NCI-H510A treated with DMSO at 0.1 percent for 48 hours (cell line): ENCODE data around the gene VEZT.
A peak's percentile ranks its signal among the peaks of the same experiment; 100 is the strongest.
"Not testable (repeated sequence)": the region's sequence is repeated elsewhere in the genome, so short reads cannot be mapped to it uniquely, and the experiment has no call there.

Experiments
- DNase-seq: peaks from one replicate; lab custom pipeline; 2025; lab: John Stamatoyannopoulos, UW

The VEZT gene

DNA sequence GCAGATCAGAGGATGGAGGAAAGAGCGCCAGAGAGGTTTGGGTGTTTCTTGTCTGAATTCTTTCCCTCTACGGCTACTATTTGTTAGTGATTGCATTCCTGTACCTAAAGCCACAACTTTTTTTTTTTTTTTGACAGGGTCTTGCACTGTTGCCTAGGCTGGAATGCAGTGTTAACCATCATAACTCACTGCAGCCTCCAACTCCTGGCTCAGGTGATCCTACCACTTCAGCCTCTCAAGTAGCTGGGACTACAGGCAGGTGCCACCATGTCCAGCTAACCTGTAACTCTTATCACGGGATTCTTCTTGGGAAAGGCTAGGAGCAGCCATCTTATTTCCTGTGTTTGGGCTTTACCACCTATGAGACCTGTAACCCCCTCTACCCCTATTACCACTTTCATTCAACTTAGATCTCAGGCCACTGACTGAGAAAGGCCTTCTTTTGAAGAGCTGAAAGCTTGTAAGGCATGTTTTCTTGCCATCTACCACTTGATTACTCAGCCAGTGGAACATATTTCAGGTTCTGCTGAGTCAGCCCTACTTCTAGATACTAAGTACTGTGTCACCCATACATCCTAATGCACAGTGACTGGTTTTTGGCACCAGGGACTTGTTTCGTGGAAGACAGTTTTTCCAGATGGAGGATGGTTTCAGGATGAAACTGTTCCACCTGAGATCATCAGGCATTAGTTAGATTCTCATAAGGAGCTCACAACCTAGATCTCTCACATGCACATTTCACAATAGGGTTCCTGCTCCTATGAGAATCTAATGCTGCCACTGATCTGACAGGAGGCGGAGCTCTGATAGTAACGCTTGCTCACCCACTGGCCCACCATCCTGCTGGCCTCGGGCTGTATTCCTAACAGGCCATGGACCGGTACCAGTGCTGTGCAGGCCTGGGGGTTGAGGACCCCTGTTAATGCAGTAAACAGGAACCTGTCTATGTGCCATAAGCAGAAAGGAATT, 6.9 kb downstream of the VEZT start:
- peak; percentile 49 for DNase-seq

DNA sequence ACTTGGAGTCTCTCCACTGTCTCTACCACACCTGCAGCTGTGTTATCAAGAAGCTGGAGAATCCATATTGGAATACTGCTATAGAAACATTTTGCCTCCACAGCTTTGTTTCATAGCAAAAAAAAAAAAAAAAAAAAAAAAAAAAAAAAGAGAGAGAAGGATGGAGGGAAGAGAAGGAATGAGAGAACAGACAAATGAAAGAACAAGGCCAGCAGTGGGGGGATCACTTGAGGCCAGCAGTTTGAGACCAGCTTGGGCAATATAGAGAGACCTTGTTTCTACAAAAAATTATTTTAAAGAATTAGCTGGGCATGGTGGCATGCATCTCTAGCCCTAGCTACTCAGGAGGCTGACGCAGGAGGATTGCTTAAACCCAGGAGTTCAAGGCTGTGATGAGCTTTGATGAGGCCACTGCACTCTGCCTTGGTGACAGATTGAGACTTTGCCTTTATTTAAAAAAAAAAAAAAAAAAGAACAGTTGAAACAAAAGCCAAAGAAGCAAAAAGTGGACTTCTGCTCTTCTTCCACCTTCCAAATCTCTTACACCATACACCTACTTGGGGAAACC, 8.1 kb downstream of the VEZT start:
- DNase-seq, result no peak

DNA sequence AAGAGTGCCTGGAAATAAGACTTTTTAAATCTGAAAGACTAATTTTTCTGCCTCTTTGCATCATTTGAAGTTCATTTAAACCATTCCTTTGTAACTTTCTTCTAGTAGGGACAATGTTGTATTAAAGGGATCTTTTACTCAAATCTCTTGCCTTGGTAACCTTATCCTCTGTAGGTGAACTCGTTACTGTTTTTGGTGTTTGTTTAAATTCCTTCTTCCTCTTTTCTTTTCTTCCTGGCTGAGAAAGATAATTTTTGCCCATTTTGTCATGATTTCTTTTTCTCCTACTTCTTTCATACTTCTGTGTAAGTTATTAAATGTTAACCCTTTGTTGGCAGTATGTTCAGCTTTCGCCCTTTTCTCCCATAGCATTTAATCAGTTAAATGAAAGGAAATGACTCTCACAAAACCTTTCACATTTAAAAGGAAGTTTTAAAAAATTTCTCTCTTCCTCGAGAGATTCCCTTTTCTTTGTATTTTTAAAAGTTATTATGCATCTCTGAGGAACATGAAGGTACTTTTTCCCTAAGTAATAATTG, 10.3 kb downstream of the VEZT start:
- no peak for DNase-seq

DNA sequence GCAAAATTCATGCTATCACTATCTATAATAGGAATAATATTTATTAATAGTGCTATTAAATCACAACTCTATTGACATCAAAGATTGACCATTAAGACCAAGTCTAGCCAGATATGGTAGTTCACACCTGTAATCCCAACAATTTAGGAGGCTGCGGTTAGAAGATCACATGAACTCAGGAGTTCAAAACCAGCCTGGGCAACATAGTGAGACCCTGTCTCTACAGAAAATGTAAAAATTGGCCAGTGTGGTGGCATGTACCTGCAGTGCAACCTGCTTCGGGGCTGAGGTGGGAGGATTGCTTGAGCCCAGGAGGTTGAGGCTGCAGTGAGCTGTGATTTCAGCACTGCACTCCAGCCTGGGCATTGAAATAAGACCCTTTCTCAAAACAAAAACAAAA, 11.0 kb downstream of the VEZT start:
- DNase-seq, result no peak

DNA sequence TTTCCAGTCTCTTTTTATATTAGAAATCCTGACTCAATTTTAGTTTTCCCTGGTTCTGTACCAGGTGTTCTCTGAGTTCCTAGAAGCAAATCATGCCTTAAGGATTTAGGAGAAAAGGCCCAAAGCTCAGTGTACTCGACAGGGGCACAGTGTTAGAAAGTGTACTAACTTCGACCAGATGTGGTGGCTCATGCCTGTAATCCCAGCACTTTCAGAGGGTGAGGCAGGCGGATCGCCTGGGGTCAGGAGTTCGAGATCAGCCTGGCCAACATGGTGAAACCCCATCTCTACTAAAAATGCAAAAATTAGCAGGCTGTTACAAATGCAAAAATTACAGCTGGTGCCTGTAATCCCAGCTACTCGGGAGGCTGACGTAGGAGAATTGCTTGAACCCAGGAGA, 12.0 kb downstream of the VEZT start:
- DNase-seq, result no peak

DNA sequence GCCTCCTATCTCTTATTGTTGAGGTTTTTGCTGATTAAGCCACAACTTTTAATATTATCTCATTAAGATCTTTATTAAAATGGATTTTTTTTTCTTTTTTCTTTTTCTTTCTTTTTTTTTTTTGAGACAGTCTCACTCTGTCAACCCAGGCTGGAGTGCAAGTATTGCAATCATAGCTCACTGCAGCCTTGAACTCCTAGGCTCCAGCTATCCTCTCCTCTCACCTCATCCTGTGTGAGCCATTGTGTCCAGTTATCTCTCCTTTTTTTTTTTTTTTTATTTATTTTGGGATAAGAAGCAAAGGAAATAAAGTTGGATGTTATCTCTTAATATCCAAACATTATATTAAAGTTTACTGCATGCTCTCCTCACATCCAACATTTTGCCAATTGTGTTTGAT, 12.7 kb downstream of the VEZT start:
- DNase-seq, result no peak

DNA sequence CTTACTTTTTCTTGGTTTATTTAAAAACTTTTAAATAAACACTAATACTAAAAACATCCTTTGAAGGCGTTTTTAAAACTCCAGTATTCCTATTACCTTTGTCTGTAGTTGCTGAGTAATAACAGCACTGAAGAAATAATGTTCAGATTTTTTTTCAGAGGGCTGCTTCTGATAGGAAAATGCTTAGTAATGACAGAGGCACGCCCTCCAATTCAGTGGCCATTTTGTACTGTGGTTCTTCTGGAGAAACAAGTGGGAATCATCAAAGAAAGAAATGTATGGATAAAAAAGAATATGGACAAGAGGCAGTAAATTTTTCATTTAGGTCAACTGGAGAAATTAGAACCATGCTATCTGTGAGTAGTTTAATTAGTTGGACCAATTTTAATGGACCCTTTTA, 13.6 kb downstream of the VEZT start:
- DNase-seq, result no peak

DNA sequence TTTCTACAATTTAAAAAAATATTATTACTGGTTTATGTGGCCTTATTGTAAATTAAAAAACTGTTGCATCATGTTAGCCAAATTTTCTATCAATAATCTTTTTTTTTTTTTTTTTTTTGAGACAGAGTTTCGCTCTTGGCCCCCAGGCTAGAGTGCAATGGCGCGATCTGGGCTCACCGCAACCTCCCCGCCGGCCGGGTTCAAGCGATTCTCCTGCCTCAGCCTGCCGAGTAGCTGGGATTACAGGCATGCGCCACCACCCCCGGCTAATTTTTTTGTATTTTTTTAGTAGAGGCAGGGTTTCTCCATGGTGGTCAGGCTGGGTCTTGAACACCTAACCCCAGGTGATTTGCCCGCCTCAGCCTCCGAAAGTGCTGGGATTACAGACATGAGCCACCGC, 16.6 kb downstream of the VEZT start:
- not testable (repeated sequence) for DNase-seq

DNA sequence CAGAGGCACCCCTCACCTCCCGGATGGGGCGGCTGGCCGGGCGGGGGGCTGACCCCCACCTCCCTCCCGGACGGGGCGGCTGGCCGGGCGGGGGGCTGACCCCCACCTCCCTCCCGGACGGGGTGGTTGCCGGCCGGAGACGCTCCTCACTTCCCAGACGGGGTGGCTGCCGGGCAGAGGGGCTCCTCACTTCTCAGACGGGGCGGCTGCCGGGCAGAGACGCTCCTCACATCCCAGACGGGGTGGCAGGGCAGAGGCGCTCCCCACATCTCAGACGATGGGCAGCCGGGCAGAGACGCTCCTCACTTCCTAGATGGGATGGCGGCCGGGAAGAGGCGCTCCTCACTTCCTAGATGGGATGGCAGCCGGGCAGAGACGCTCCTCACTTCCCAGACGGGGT, 18.0 kb downstream of the VEZT start:
- DNase-seq, result not testable (repeated sequence)

DNA sequence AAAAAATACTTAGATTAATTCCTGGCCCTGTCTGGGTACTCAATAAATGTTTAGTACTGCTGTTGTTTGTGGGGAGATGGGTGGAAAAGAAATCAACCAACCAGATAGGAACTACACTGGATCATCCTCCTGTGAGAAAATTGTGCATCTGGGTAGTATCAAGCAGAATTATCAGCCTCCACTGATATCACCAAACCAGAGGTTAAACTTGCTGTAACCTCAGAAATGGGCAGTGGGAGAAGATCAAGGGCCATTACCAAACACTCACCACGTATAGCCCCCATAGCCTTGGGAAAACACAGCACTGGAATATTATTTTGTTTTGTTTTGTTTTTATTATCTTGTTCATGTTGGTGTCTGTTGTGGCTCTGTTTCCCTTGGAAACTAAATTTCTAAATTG, 19.7 kb downstream of the VEZT start:
- DNase-seq, result no peak

DNA sequence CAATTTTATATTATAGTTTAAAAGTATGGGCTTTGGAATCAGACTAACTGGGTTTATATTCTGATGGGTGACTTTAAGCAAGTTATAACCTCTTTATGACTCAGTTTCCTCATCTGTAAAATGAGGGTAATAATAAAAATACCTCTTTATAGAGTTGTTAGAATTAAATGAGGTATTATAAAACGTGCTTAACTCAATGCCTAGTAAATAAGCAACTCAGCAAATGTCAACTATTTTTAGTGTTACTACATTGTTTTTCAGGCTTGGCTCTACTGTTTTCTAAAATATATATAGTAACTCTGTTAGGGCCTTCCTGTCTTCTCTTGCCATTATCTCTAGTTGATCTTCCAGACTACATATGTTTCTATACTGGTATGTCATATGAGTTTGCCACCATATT, 20.5 kb downstream of the VEZT start:
- DNase-seq, result no peak

DNA sequence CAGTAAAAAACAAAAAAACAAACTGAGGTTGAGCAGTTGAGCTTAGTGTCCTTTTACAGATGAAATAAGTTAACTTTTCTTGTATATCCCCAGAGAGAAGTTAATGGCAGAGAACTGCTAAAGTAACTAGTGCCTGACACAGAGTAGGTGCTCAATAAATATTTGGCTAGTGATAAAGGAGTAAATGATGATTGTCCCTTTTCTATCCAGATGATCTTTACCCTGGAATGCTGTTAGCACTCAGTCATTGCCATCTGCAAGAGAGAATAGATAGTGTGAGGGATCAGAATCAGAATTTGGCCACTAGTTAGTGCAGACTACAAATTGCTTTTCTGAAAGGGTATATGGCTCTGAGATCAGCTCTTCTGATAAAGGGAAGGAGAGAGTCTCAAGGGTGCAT, 21.6 kb downstream of the VEZT start:
- DNase-seq, result no peak

DNA sequence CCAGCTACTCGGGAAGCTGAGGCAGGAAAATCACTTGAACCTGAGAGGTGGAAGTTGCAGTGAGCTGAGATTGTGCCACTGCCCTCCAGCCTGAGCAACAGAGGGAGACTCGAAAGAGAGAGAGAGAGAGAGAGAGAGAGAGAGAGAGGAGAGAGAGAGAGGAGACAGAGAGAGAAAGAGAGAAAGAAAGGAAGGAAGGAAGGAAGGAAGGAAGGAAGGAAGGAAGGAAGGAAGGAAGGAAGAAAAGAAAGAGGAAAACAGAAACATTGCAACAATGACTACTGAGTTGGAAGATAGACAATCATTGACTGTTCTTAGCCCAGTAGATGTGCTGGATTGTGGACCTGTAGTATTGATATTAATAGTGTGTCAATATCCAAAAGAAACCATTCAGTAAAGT, 22.2 kb downstream of the VEZT start:
- not testable (repeated sequence) for DNase-seq

DNA sequence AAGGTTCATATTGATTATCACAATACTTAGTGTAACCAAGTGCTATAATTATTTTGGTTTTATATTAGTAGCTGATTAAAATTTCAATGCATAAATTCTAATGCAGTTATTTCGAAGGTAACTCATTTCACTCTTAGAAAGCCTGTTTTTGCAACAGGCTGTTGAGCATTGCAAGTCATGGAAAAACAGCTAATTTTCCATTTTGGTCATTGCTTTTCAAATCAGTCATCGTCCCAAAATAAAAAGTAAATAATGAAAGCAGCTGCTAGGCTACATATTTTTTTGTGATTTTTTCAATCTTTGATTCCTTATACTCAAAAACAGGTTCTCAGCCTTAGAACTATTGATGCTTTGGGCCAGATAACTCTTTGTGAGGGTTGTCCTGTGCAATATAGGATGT, 22.9 kb downstream of the VEZT start:
- no peak for DNase-seq

DNA sequence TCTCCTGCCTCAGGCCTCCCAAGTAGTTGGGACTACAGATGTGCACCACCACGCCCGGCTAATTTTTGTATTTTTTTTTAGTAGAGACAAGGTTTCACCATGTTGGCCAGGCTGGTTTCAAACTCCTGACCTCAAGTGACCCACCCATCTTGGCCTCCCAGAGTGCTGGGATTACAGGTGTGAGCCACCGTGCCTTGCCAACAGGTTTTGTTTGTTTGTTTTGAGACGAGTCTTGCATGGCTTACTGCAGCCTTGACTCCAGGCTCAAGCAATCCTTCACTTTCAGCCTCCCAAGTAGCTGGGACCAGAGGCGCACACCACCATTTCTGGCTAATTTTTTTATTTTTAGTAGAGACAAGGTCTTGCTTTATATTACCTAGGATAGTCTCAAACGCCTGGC, 23.5 kb downstream of the VEZT start:
- DNase-seq, result not testable (repeated sequence)

DNA sequence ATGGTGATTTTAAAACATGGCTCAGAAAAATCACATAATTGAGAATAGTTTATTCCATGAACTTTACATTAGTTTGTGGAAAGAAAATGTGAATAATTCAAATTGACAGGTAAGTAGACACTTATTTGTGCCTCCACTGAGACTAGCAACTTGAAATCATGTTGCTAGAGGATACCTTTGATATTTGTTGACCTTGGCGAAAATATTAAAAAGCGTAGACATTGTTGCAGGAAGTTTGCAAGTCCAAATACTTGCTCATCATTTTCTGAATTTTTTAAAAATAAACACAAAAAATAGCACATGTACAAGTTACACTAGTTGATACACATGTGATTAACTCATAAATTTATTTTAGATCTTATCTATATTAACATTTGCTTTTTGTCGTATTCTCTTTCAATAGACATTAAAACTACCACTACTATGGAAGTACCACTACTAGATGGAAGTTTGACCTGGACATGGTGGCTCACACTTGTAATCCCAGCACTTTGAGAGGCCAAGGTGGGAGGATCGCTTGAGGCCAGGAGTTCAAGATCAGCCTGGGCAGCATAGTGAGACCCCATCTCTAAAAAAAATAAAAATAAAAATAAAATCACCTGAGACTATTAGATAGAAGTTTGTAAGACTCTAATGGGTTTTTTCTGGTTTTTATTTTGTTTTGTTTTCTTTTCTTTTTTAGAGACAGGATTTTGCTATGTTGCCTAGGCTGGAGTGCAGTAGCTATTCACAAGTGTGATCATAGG, 24.3 kb downstream of the VEZT start:
- no peak for DNase-seq

DNA sequence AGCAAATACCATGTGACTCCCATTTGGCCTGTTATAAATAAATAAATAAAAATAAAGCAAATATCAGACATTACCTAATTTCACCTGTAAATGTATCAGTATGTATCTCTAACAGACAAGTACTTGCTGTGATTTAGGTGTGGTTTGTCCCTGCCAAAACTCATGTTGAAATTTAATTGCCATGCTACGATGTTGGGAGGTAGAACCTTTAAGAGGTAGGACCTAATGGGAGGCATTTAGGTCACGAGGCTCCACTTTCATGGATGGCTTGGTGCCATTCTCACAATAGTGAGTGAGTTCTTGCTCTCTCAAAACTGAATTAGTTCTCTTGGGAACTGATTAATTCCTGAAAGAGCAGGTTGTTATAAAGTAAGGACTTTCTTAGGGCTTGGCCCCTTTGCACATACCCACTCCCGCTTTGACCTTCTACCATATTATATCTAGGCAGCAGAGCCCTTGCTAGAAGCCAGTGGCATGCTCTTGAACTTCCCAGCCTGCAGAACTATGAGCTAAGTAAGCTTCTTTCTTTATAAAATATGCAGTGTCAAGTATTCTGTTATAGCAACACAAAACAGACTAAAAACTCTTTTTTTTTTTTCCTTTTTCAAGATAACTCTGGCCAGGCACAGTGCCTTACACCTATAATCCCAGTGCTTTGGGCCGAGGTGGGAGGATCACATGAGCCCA, 26.0 kb downstream of the VEZT start:
- no peak for DNase-seq

DNA sequence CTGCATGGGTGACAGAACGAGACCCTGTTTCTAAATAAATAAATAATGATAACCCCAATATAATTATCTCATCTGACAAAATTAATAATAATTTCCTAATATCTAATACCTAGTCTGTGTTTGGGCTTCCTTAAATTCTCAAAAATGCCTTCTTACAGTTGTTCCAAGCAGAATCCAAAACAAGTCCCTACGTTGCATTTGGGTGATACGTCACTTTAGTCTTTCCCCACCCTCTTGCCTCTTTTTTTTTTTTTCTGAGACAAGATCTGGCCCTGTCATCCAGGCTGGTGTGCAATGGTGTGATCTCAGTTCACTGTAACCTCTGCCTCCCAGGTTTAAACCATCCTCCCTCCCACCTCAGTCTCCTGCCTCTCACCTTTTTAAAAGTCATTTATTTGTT, 26.7 kb downstream of the VEZT start:
- no peak for DNase-seq

DNA sequence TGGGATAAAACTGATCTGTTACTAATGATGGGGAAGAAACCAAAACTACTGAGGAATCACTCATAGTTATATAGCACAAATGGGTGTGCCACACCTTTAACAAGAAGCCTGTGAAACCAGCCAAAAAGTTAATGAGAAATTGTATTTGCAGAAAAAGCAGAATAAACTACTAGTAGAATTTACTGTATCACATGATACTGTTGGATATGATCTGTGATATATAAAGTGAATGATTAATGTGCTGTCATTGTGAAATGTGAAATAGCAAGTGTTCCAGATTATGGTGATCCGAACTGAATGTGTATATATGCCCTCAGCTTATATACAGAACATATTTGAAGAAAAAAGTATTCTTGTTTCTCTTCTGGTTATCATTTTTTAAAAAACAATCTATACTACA, 30.5 kb downstream of the VEZT start:
- no peak for DNase-seq

DNA sequence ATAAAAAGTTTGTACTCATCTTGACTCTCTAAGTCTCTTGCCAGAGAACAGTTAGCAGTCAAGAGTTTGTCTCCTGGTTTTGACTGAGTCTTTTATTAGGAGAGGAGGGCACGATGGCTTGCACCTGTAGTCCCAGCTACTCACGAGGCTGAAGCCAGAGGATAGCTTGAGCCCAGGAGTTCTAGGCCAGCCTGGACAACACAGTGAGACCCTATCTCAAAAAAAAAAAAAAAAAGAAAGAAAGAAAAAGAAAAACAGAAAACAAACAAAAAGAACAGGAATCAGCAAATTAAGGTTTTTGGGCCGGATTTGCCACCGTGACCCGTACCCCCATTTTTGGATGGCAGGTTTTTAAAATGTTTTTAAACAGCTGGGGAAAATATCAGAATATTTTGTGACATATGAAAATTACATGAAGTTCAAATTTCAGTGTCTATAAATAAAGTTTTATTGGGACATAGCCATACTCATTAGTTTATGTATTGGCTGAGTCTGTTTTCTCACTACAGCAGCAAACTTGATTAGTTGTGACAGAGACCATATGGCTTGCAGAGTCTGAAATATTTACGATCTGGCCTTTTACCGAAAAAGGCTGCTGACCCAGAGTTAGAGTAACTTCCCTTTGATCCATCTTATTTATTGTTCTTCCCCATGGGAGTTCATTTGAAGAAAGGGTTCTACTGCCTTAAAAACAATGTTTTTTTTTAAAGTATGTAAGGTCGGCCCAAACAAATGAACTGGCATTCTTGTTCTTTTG, 31.2 kb downstream of the VEZT start:
- no peak for DNase-seq

DNA sequence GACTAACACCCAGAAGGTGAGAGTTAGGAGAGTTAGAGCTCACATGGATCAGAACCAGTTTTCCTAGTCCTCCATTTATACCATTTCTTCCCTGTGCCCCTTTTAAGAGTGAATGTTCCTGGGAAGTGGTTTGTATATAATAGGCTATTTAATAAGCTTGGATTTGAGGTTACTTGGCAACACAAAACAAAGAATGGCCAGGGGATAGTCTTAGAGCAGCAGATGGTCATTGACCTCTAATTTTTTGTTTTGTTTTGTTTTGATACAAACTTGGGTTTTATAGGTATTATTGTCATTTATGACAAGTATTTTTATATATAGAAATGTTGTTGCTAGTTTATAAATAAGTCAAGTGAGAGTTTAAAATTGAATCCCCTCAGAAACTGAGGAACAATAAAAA, 35.8 kb downstream of the VEZT start:
- no peak for DNase-seq
